CD4-positive, alpha-beta T cell (primary cell): ENCODE measurements around the gene ANKLE2. TPM values are rescaled to one million over a fixed set of nuclear protein-coding genes. Genes with fewer than 3 reads are reported as not detected.
A peak's percentile ranks its signal among the peaks of the same experiment; 100 is the strongest.
"Not testable (repeated sequence)": the region's sequence is repeated elsewhere in the genome, so short reads cannot be mapped to it uniquely, and the experiment has no call there.

ENCODE experiments used
- ATAC-seq: fragments of 200-7000 bp; cut with Tn5 transposase; one replicate; pipeline ENCODE4 v1.10.0; 2022; ENCODE audit warnings: mild to moderate bottlenecking; ENCODE audit not compliant: poor library complexity
- CTCF ChIA-PET: fragments of 350-600 bp; sonication (Branson Sonifier 250); formaldehyde crosslinking; loops from one replicate; lab custom pipeline; 2021; ENCODE audit warnings: antibody characterized with exemption, inconsistent platforms; lab: Charles Lee
- POLR2A ChIA-PET: fragments of 350-600 bp; sonication (Branson Sonifier 250); formaldehyde crosslinking; loops from one replicate; lab custom pipeline; 2021; ENCODE audit warnings: antibody characterized with exemption, inconsistent platforms; lab: Charles Lee
- DNase-seq, 14 experiments: peaks; one replicate each; pipeline ENCODE4 v3.0.0-alpha.2; 2013 to 2020; ENCODE audit warnings: mixed read lengths in 2 of 14
- H3K27ac ChIP-seq, 2 donors: one replicate each; pipeline versions ENCODE4 v1.5.1 to v1.7.0; 2013; ENCODE audit warnings: low read length in 2 of 2, low read depth in 1 of 2, mild to moderate bottlenecking in 1 of 2
- H3K27me3 ChIP-seq, 2 experiments: 1 replicate in 1 of 2; 2 replicates in 1 of 2; pipeline versions ENCODE4 v1.6.1 to v1.7.0; 2013; ENCODE audit warnings: low read length in 2 of 2, control low read depth in 1 of 2, mild to moderate bottlenecking in 1 of 2, moderate library complexity in 1 of 2; ENCODE audit not compliant: insufficient read depth in 2 of 2, control insufficient read depth in 1 of 2
- H3K36me3 ChIP-seq: one replicate; pipeline ENCODE4 v1.6.1; 2013; ENCODE audit warnings: low read length, control low read depth; ENCODE audit not compliant: insufficient read depth
- H3K4me1 ChIP-seq: one replicate; pipeline ENCODE4 v1.6.1; 2013; ENCODE audit warnings: low read length, control low read depth; ENCODE audit not compliant: insufficient read depth
- H3K4me3 ChIP-seq: one replicate; pipeline ENCODE4 v1.5.1; 2013; ENCODE audit warnings: mild to moderate bottlenecking, low read length, moderate library complexity
- H3K9me3 ChIP-seq, 2 experiments: 1 replicate in 1 of 2; 2 replicates in 1 of 2; pipeline versions ENCODE4 v1.6.1 to v1.7.0; 2013; ENCODE audit warnings: low read length in 2 of 2, mild to moderate bottlenecking in 2 of 2, control low read depth in 1 of 2, moderate library complexity in 1 of 2; ENCODE audit not compliant: control insufficient read depth in 1 of 2, insufficient read depth in 1 of 2
- H3K27ac Mint-ChIP-seq: one replicate; pipeline ENCODE4 v1.8.0; 2020; ENCODE audit warnings: mixed read lengths
- H3K27me3 Mint-ChIP-seq: one replicate; pipeline ENCODE4 v1.8.0; 2021; ENCODE audit warnings: mixed read lengths
- H3K36me3 Mint-ChIP-seq: one replicate; pipeline ENCODE4 v1.8.0; 2021; ENCODE audit warnings: low read depth, mixed read lengths
- H3K4me1 Mint-ChIP-seq: one replicate; pipeline ENCODE4 v1.8.0; 2021; ENCODE audit warnings: low read depth, mixed read lengths
- H3K4me3 Mint-ChIP-seq: one replicate; pipeline ENCODE4 v1.8.0; 2020; ENCODE audit warnings: mild to moderate bottlenecking, mixed read lengths
- H3K9me3 Mint-ChIP-seq: one replicate; pipeline ENCODE4 v1.8.0; 2020; ENCODE audit warnings: mixed read lengths
- intact Hi-C, 2 experiments: fragments of 100-400 bp; cut with DNase I in 1 of 2; cut with micrococcal nuclease in 1 of 2; formaldehyde crosslinking; loops; one replicate each; pipeline versions ENCODE4 v1.15.1 to v1.9.0; 2023 to 2025; cut with DNase I, micrococcal nuclease
- total RNA-seq, 174 experiments: library from RNA in 2 of 174; stranded (reverse) in 2 of 174; gene quantifications; one replicate each; pipeline ENCODE4 v1.2.3 and lab custom pipeline; 2021 to 2026
- TF ChIP-seq, protein P1 (sequence below): fragments of 200-600 bp; IDR thresholded peaks from one replicate; pipeline ENCODE4 v1.8.0; 2022; ENCODE audit warnings: antibody characterized with exemption, mild to moderate bottlenecking

Gene ANKLE2
- total RNA-seq, 2 experiments from 2014 or later = 61.7 to 65.7 TPM

DNA sequence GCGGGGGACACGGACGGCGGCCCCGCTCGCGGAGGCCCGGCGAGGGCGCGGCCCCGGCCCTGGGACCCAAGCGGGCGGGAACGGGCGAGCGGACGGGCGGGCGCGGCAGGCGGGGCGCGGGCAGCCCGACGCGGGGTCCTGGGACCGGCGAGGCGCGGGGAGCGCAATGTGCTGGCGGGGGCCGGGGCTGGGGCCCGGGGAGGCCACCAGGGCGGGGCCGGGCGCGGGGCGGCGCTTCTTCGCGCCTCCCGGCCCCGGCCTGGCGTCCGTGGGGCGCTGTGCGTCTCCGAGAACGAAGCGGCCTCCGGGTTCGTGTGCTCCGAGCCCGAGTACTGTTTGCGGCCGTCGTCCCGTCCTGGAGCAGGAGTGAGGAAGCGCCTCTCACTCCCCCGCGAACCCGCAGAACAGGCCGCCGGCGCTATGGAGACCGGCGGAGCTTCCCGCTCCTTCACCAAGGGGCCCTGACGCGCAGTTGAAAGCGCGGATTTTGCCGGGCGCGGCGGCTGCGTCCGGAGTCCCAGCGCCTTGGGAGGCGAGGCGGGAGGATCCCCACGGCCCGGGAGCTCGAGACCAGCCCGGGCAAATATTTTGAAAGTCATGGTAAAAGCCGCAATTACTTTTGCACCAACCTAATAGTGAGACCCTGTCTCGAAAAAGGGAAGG lies 420 bp upstream of the ANKLE2 start:
- peaks cover 2% of the 10 kb centered on the region for H3K36me3 ChIP-seq
- TF ChIP-seq, protein P1, sequence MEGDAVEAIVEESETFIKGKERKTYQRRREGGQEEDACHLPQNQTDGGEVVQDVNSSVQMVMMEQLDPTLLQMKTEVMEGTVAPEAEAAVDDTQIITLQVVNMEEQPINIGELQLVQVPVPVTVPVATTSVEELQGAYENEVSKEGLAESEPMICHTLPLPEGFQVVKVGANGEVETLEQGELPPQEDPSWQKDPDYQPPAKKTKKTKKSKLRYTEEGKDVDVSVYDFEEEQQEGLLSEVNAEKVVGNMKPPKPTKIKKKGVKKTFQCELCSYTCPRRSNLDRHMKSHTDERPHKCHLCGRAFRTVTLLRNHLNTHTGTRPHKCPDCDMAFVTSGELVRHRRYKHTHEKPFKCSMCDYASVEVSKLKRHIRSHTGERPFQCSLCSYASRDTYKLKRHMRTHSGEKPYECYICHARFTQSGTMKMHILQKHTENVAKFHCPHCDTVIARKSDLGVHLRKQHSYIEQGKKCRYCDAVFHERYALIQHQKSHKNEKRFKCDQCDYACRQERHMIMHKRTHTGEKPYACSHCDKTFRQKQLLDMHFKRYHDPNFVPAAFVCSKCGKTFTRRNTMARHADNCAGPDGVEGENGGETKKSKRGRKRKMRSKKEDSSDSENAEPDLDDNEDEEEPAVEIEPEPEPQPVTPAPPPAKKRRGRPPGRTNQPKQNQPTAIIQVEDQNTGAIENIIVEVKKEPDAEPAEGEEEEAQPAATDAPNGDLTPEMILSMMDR = peak; percentile 14
- no peaks in the 10 kb centered on the region for H3K27me3 Mint-ChIP-seq
- peak overlapping the region; percentile 84 to 86 for H3K27ac ChIP-seq
- peaks cover 18% of the 10 kb centered on the region for H3K36me3 Mint-ChIP-seq
- H3K9me3 ChIP-seq = no peaks in the 10 kb centered on the region
- peaks cover 39% of the 10 kb centered on the region for H3K4me1 ChIP-seq
- peak; percentile 91 for ATAC-seq
- ChIA-PET CTCF (interaction anchor here (0.9 to 1.1 kb wide), 2 partner anchors 9 to 67 kb away, joined by 3 to 4 read pairs; partner anchors contain the start of gene GOLGA3), POLR2A (interaction anchor here (0.7 to 2.4 kb wide), 7 partner anchors 12 to 369 kb away, joined by 3 to 9 read pairs (median 6); partner anchors contain the start of genes GOLGA3, PGAM5, ZNF10 and ZNF891)
- peak; percentile 74 to 95 (median 84) for DNase-seq
- peak overlapping the region; percentile 85 for H3K4me3 Mint-ChIP-seq
- intact Hi-C loops = loop anchor here (1.0 to 5.0 kb wide), 5 partner anchors 75 to 271 kb away; partner anchors contain the start of genes POLE (in 2 of the 2), PXMP2 (in 2 of the 2), CHFR (in 1 of the 2) and ZNF605 (in 1 of the 2)
- H3K4me1 Mint-ChIP-seq = peaks cover 33% of the 10 kb centered on the region
- H3K9me3 Mint-ChIP-seq = no peaks in the 10 kb centered on the region
- H3K4me3 ChIP-seq = peak overlapping the region; percentile 82
- no peaks in the 10 kb centered on the region for H3K27me3 ChIP-seq
- H3K27ac Mint-ChIP-seq = peak overlapping the region; percentile 74

DNA sequence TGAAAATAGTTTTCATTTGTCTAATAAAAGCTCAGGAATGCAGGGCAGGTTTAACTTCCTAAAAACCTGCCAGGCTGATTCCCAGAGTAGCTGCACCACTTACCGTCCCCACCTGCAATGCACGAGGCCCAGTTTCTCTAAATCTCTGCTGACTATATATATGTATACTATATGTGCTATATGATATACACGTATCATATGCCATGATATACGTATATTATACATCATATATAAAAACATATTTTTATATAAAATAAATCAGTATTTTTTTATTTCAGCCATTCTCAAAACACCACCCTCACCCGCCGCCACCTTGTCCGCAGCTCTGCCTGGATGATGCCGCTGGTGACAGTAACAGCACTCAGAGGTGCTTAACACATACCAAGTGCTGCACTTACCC lies 2.3 kb downstream of the ANKLE2 start:
- Mint-ChIP-seq H3K27me3 (no peaks in the 10 kb centered on the region), H3K9me3 (no peaks in the 10 kb centered on the region), H3K4me1 (peaks cover 35% of the 10 kb centered on the region), H3K4me3 (peak overlapping the region; percentile 69), H3K27ac (peak overlapping the region; percentile 95), H3K36me3 (peaks cover 28% of the 10 kb centered on the region)
- ChIA-PET CTCF (interaction anchor here (0.6 kb wide), 1 partner anchor 9 kb away, joined by 3 read pairs; no protein-coding TSS in a partner anchor), POLR2A (no interaction called here)
- Histone ChIP-seq H3K4me1 (peaks cover 39% of the 10 kb centered on the region), H3K9me3 (no peaks in the 10 kb centered on the region), H3K4me3 (no peak overlapping the region), H3K27ac (no peak overlapping the region), H3K36me3 (peaks cover 14% of the 10 kb centered on the region), H3K27me3 (no peaks in the 10 kb centered on the region)
- ATAC-seq = no peak
- no peak for DNase-seq
- TF ChIP-seq, protein P1 = no peak
- intact Hi-C loops = no loop called here

DNA sequence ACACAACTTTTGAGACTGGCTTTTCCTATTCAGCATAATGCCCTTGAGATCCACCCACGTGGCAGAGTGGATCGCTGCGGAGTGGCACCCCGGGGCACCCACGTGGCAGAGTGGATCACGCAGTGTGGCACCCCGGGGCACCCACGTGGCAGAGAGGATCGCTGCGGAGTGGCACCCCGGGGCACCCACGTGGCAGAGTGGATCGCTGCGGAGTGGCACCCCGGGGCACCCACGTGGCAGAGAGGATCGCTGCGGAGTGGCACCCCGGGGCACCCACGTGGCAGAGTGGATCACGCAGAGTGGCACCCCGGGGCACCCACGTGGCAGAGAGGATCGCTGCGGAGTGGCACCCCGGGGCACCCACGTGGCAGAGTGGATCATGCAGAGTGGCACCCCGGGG lies 2.8 kb downstream of the ANKLE2 start:
- H3K9me3 Mint-ChIP-seq, H3K4me3 ChIP-seq, H3K27ac Mint-ChIP-seq, intact Hi-C loops, H3K27ac ChIP-seq, H3K9me3 ChIP-seq, DNase-seq, CTCF ChIA-PET, H3K4me3 Mint-ChIP-seq, POLR2A ChIA-PET, H3K27me3 Mint-ChIP-seq, H3K27me3 ChIP-seq, ATAC-seq: not testable (repeated sequence)
- Histone ChIP-seq H3K36me3 (peaks cover 18% of the 10 kb centered on the region), H3K4me1 (peaks cover 39% of the 10 kb centered on the region)
- H3K36me3 Mint-ChIP-seq = peaks cover 32% of the 10 kb centered on the region
- H3K4me1 Mint-ChIP-seq = peaks cover 37% of the 10 kb centered on the region
